ENCODE data around the gene PTX4.

Gene PTX4

DNA sequence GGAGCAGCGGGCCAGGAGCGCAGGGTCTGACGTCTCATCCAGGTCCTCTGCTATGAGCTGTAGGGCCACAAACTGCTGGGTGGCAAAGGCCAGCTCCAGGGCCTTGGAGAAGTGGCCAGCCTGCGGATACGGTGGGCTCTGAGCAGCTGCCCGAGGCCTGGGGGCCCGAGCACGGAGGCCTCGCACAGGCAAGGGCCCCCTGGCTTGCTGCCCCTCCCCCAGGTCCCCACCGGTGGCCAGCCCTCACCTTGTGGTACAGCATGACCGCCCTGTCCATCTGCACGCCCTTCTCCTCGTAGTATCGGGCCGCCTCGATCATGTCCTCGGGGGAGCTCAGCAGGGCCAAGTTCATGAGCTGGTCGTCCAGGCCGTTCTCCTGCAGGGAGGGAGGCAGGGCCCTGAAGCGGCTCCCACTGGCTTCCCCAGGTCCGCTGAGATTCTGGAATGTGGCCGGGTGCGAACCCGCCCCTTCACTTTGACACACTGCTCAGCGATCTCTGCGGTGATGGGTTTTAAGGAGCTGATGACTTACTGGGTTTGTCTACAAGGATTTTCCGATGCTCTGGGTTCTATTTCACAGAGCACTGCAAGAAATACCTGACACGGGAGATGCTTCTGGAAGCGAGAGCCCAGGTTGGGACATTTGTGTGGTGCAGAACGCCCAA, 35.0 kb upstream of the PTX4 start:
- DNase-seq, result no peak

DNA sequence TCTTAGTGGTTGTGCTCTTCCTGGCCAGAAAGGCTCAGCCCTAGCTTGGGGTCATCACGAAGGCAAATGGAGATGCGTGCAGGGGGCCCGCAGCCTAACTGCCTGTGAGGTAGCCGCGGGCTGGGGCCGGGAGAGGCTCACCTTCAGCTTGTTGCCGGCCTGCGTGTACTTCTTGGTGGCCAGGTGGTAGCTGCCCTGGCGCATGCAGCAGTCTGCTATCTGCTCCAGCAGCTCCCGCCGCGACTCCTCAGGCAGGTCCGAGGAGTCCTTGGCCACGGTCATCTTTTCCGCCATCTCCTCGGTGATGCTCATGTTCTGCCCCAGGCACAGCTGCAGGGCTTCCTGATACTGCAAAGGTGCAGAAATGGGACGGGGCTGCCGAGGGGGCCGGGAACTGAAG, 31.7 kb upstream of the PTX4 start:
- DNase-seq, result no peak

DNA sequence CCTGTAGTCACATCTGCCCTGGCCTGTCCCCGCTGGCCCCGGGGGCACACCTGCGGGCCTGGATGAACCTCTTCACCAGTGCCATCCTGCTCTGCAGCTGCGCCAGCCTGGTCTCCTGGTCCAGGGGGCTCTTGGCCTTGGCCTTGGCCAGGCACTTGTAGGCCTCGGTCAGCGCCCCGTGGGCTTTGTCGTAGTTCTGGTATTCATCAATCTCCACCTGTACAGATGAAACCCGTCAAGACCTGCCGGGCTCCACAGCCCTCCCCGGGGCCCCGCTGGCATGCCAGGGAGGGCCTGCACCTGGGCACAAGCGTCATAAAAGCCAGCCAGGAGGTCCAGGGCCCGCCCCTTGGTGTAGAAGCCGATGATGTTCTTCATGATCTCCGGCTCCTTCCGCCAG, 31.1 kb upstream of the PTX4 start:
- DNase-seq, result no peak

DNA sequence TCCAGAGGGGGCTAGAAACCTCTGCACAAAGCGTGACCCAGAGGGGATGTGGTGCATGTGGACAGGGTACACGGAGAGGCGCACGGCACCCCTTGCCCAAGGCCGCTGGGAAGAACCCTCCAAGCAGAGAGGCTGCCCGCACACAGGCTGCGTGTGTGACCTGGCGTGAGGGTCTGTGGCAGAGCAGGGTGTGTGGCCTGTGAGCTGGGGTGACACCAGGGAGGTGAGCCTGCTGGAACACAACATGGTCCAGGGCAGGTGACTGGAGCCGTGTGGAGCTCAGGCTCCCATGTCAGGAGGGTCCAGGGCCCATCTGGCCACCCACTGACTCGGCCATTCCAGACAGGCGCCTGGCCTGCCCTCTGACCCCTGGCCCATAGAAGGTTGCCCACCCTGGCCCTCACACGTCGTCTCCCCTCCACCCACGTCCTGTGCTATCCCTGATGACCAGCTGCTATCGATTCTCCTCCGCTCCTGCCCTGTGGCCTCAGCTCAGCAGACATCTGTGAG, 29.9 kb upstream of the PTX4 start:
- DNase-seq, result no peak

DNA sequence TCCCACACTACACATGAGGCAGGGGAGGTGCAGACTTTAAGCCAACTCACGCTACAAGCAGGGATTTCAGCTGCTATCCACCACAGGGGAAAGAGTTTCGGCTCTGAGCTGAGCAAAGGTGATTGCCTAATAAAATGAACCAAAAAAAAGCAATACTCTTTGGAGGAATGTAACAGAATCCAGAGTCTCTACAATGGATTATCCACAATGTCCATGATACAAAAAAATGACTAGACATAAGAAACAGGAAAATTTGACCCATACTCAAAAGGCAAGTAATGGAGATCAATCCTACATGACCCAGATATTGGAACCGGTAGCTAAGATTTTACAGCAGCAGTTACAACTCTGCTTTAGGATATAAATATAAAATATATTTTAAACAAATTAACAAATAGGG, 25.8 kb upstream of the PTX4 start:
- no peak for DNase-seq

DNA sequence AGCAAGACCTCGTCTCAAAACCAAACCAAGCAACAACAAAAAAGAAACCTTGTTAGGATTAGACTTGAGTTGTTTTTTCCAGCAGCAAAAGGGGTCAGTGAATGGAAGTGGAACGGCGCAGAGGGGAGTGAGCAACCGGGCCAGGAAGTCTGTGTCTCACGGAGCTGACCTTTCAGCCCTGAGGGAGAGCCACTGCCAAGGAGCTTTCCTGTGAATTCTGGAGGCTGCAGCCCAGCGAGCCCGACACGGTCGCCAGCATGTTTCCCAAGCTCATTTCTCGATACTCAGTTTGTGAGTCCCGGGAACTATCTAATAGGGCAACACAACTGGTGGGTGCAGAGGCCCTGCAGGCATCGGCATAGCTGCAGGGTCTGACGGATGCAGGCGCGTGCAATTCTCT, 24.0 kb upstream of the PTX4 start:
- DNase-seq, result no peak

DNA sequence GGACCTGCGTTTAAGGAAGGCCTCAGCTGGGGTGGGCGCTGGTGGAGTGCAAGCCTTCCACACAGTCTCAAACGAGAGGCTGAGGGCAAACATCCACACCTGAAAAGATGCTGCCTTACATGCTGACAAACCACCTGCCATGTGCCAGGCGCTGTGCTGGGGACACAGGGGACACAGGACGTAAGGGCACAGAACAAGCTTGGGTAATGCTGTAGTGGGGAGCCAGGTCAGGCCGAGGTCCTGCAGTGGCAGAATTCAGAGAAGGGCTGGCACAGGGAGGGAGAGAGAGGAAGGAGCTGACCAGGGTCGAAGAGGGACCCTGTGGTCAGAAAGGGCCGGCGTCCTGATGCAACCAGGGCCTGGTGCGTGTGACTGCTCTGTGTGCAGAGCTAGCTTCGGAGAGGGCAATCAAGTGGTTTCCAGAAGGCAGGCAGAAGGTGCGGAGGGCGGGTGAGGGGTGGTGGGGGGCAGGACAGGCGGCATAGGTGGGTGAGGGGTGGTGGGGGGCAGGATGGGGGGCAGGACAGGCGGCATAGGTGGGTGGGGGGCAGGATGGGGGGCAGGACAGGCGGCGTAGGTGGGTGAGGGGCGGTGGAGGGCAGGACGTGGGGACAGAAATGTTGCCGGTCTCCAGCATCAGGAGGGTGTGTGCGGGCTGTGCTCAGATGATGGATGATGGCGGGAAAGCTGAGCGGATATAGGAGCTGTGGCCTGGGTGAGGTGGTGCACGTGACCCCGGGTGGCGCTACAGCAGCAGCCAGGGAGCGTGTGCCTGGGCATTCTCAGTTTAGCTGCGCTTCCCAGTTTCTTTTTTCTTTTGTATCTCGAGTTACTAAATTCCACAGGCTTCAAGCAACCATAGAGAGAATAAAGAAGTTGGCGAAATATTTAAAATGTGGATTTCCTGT, 23.2 kb upstream of the PTX4 start:
- no peak for DNase-seq

DNA sequence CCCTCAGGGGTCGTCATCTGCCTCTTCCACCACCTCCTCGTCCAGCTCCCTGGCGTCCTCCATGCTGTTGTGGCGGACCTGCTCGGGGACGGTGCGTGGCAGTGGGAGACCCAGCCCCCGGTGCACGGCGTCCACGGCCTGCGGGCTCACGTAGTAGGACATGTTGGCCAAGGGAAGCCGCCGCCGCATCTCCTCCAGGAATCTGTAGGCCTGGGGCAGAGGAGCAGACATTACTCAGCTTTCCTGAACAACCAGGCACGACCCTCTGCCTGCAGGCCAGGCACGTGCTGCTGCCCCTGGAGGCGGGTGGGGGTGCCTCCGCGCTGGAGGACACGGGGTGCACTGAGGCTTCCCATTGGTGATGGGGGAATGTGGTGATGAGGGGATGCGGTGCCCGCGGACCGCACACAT, 22.2 kb upstream of the PTX4 start:
- no peak for DNase-seq

DNA sequence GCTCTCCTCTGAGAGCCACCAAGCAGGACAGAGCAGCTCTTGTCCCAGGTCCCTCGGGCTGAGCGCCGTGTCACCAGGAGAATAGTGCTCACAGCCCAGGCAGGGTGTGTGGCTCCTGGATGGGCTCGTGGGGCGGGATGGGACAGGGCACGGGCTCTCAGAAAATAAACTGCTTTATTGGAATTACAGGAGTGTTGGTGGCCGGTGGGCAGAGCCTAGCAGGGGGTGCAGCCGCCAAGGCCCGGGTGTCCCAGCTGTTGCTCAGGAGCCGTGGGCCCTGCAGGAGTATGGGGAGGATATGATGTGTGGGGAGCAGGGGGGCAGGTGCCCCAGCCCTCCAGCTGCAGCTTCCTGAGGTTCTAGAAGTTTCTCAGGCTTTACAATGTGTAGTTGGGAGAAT, 21.5 kb upstream of the PTX4 start:
- DNase-seq, result no peak

DNA sequence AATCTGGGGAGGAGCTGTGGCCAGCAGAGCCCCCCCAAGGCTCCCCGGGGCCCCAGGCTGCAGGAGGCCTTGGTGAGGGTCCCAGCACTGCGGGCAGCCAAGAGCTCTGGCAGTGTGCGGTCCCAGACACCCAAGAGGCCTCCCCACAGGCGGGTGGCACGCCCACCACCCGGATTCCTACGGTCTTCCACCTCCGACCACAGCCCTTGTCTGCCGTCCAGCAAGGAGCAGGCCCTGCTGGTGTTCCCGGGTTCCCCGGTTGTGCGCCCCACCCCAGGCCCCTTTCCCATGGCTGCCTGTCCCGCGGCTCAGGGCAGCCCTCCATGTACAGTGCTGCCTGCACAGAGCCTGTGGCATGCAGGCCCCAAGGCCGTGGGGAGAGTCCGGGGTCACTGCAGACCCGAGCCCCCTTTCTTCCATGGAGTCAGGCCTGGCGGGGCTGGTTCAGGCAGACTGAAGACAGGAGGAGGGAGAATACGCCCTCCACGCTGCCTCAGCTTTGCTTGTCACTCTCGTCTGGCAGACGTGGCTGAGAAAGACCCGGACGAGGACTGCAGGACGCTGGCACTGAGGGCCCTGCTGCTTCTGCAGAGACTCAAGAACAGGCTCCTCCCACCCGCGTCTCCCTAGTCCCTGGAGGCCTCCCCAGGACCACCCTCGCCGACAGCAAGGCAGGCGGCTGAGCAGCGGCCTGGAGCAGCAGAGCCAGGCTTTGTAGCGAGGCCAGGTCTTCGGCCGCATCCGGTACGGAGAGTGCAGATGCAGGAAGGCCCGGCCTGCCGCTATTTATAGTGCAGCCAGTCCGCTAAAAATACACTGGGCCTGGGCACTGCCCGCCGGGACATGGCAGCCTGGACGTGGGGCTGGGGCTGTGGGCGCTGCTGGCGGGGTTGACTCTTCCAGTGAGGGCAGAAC, 20.8 kb upstream of the PTX4 start:
- DNase-seq, result no peak

DNA sequence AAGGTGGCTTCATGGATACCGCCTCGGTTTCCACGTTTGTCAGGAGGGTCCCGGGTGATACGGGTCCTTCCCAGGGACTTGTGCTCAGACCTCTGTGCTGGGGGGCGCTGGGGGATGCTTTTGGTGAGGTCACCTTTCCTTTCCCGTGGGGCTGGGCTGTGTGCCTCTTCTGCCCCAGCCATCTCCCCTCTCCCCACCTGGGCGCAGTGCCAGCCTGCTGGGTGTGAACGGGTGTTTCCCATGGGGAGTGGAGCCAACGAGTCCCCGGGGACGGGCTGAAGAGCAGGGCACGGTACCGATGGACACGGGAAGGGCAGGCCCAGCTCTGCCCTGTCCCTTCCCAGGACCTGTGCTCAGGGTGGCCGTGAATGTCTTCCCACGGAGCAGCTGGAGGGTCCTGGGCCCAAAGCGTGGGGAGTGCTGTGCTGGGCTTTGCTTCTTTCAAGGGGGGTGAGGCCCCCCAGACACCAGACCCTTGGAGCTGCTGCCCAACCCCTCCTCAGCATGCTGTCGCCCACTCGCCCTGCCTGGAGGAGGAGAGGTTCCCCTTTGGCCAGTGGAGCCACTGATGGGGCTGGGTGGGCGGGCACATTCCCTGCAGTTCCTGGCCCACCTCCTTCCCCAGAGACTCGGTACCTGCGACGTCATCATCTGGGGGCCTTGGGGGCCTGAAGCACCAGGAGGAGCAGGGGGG, 19.9 kb upstream of the PTX4 start:
- no peak for DNase-seq

DNA sequence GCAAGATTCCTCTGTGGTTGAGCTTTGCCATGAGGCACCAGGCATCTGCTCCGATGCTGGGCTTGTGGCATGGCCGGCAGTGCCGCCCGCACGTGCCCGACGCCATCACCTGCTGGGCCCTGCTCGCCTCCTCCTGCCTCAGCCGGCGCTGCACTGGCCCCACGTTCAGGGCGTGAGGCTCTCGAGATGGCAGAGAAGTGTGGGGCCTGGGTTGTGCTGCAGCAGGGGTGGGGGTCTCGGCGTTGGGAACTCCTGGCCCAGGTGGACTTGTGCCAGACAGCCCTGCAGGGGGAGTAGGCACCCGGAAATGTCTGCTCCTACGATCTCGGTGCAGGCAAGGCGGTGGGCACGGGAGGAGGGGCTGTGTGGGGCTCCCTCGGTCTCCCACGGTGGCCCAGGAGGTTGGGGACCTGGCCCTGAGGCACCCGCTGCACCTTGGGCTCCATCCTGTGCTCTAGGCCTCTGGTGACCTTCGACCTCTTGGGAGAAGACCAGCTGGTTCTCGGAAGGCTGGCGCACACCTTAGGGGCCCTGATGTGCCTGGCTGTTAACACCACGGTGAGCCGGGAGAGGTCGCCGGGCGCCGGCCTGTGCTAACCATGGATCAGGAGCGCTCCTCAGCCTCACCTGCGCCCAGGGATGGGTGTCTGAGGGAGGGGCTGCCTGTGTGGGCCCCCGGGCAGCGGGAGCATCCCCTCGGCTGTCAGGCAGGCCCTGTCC, 17.9 kb upstream of the PTX4 start:
- DNase-seq, result no peak

DNA sequence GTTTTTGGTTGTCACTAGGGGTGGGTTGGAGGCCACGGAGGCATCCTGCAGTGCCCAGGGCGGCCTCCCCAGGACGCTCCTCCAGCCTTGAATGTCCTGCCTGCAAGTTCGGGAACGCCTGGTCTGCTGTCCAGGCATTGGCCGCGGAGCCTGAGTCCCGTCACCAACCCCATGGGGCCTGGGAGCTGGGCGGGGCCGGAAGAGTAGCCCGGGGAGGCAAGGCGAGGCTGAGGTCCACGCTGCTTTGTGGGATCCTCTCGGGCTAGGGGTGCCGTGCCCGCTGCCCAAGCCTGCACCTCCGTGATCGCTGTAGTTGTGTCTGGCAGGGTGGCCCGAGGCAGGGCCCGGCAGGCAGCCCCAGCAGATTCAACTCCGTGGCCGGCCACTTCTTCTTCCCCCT, 17.2 kb upstream of the PTX4 start:
- no peak for DNase-seq

DNA sequence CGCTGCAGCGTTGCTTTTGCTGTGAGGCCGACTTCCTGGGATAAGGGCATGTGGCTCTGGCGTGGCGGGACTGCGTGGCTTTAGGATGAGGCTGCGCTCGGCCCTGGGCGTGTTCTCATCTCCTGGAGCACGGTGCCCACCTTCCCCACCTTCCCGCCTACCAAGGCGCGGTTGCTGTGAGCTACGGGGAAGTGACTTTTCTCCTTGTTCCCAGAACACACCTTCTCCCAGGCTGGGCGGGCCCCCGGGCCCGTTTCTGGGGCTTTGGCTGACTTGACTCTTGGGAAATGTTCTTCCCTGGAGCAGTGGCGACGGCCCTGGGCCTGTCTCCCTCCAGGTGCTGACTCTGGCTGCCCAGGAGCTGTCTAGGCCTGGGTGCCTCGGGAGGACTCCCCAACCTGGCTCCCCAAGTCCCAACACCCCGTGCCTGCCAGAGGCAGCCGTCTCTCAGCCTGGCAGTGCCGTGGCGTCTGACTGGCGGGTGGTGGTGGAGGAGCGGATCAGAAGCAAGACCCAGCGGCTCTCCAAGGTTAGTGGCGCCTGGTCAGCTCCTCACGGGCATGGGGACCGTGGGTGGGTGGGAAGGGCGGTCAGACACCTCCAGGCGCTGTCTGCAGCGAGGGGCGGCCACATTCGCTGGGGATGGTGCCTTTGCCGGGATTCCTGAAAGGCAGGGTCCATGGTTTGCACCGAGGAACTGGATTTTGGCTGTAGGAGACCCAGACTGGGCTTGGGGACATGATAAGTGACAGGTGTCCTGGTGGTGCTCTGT, 16.5 kb upstream of the PTX4 start:
- DNase-seq, result no peak

DNA sequence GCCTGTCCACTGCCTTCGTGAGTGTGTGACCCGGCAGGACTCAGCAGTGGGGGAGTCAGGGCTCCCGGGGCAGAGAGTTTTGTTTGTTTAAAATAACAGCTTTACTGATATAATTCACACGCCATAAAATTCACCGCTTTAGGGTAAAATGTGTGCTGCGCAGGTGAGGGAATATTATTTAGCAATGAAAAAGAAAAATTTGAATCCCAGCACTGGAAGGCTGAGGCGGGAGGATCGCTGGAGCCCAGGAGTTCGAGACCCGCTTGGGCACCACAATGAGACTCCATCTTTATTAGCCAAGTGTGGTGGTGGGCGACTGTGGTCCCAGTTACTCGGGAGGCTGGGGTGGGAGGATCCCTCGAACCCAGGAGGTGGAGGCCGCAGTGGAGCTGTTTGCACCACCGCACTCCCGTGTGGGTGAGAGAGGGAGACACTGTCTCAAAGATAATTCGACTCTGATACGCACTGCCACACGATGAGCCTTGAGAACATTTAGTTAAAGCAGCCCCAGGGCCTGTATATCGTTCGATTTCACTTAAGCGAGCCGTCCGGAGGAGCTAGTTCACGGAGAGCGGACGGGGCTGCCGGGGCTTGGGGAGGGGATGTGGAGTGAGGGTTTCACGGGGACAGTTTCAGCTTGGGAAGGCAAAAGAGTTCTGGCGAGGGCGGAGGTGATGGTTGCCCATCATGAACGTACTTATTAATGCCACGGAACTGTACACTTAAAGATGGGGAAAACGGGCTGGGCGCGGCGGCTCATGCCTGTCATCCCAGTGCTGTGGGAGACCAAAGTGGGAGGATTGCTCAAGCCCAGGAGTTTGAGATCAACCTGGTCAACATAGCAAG, 14.6 kb upstream of the PTX4 start:
- DNase-seq, result no peak

DNA sequence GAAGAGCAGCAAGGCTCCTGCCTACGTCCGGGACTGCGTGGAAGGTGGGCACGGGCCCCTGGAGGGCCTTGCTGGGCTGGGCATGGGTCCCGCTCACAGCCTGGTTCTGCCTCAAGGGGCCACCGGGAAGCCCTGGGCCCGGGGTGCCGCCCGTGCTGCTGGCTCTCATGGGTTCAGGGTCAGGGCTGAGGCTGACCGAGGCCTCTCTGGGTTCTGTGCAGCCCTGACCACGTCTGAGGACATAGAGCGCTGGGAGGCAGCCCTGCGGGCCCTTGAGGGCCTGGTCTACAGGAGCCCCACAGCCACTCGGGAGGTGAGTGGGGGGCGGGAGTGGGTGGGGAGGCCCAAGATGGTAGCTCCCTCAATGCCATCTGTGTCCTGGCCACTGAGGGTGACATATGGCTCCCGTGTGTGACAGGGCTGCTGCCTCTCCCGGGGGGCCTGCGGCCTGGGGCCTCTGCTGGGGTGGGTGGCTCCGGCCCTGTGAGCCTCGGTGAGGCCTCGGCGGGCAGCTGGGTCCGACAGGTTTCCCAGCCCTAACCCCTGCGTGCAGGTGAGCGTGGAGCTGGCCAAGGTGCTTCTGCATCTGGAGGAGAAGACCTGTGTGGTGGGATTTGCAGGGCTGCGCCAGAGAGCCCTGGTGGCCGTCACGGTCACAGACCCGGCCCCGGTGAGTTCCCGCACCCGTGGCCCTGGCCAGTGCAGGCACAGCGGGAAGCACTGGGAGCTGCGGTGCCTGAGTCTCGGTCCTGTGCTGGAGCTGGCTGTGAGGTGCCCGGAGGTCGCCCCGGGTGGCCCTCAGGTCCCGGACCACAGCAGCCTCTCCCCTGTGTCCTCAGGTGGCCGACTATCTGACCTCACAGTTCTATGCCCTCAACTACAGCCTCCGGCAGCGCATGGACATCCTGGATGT, 13.6 kb upstream of the PTX4 start:
- DNase-seq, result no peak

DNA sequence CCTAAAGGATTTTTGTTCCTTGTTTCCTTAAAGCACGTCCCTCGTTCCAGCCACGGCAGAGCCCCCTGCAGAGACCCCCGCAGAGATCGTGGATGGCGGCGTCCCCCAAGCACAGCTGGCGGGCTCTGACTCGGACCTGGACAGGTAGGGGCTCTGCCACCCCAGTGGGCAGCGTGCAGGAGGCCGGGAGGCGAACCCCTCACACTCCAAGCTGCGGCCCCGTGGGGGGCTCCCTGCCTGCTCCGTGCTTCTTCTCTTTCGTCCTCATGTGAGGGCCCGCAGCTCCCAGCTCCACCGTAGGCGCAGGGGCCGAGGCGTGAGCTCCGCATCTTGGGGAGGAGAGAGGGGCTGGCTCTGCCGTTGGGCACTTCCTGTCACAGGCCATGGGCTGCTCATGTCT, 12.9 kb upstream of the PTX4 start:
- no peak for DNase-seq

DNA sequence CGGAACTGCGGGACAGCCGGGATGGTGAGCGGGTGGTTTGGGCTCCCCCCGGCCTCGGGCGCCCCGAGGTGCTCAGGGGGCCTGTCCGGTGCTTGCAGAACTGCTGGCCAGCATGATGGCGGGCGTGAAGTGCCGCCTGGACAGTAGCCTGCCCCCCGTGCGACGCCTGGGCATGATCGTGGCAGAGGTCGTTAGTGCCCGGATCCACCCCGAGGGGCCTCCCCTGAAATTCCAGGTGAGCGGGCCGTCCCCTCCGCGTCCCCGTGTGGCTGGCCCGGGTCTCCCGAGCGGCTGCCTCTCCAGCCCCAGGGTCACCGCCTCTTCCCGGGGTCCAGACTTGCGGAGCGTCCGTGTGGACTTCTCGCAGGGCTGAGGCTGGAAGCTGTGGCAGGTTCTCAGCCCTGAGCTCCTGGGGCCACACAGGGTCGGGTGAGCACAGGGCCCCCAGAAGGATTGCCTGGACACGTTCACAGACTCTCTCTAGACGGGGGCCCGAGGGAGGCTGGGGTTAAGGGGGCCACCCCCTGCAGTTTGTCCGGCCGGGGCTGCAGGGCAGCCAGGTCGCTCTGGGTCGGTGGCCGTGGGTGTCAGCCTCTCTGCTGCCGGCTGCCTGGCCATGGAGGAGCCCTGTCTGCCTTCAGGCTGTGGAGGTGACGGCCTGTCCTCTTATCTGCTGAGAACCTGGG, 11.9 kb upstream of the PTX4 start:
- DNase-seq, result no peak
